ENCODE data around the gene DNMBP.
"Not testable (repeated sequence)": the region's sequence is repeated elsewhere in the genome, so short reads cannot be mapped to it uniquely, and the experiment has no call there.

DNMBP gene

DNA sequence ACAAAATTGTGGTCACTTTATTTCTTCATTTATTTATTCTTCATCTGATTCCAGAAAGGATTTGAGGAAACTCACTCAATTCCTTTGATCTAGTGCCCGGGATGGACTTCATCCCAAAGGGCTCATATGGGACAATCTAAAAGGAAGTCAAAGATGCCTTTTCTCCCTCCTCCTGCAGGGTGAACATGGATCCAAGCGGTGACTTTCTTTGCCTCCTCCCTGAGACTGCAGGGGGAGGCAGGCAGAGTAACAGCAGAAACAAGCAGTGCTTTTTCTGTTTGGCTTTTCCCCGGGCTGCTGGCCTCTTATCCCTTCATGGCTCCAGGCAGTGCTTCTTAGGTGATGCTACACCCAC lies 10.0 kb upstream of the DNMBP start:
- peak; percentile 48 to 68 for DNase-seq

DNA sequence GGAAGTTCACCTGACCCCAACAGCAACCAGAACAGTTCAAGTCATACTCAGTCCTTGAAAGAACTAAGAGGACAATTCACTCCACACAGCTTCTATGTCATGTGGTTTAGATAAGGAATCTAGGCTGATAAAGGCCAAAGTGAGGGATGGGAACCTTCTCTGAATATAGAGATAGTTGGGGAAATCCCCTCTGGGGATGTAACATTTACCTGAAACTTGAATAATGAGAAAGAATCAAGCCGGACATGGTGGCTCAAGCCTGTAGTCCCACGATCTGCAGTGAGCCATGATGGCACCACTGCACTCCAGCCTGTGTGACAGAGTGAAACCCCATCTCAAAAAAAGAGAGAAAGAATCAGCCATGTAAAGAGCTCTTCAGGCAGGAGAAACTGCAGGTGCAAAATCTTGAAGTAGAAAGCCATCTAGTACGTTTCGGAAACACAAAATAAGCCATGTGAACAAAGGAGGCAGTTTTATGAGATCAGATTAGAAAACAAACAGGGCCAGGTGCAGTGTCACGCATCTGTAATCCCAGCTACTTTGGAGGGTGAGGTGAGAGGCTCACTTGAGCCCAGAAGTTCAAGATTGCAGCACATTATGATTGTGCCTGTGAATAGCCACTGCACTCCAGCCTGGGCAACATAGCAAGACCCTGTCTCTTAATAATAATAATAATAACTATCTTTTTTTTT lies 4.5 kb upstream of the DNMBP start:
- peak in 1 of 2 experiments; percentile 11 for DNase-seq

DNA sequence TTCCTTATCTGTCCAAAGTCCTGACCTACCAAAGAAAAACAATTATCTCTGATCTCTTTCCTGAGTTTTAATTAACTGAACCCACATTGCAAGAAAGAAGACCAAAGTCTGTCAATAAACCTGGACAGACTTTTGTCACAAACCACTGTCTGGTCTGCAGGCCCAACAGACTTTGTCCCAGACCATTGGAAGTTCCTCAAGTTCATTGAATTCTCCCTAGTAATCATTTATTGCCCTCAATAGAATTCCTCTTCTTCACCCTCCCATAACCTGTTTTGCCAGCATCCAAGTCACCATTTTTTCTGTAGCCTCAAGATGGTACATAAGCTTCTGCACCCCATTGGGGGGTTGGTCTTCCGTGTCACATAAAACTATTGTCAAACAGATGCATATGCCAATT lies 3.9 kb upstream of the DNMBP start:
- DNase-seq: no peak

DNA sequence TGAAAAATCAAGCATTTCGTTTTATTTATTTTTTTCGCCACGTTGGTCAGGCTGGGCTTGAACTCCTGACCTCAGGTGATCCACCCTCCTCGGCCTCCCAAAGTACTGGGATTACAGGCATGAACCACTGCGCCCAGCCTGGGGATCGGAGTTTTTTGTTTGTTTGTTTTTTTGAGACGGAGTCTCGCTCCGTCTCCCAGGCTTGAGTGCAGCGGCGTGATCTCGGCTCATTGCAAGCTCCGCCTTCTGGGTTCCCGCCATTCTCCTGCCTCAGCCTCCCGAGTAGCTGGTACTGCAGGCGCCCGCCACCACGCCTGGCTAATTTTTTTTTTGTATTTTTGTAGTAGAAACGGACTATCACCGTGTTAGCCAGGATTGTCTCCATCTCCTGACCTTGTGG lies 2.2 kb upstream of the DNMBP start:
- DNase-seq: not testable (repeated sequence)

DNA sequence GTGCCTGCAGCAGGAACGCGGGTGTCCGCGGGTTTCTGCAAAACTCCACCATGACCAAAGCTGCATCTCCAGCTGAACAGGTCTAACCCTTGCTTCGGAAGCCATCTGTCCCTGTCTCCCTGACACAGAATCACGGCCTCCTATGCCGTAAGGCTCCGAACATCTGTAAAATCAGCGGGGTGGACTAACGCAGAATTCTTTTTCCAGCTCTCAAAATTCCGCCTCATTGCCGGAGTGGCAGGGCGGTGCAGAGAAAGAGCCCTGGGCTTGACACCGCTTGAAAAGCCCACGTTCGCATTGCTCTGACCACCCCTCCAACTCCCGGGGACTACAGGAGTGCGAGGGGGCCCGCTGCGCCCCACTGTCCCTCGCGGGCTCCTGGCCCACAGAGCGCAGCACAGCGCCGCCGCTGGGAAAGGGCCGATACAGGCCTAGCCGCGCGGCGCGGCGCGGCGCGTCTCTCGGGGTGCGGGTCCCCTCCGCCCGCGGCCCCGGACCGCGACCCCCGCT lies 409 bp downstream of the DNMBP start:
- DNase-seq: peak in 1 of 2 experiments; percentile 71

DNA sequence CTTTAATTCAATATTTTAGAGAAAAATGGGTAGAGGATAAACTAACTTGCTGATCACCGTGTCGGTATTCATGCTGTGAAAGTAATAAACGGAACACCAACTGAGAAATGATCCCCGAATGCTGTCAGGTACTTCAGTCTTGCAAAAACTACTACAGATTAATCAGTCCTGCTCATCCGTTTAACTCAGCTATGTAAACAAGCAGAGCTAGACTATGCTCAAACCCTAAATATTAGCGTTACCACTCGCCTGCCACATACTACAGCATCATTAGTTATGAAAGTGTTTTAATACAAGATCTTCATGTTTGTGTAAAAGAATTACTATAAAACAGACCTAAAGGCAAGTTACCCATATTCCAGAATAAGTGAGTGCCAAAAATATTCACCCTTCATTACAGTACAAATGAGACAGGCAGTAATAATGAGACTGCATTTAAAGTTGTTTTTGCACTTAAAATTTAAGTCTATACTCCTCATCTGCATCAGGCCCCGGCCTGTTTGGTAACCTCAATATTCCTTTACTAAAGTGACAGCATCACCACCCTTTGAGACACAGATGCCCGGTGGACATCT lies 952 bp downstream of the DNMBP start:
- DNase-seq: peak in 1 of 2 experiments; percentile 10

DNA sequence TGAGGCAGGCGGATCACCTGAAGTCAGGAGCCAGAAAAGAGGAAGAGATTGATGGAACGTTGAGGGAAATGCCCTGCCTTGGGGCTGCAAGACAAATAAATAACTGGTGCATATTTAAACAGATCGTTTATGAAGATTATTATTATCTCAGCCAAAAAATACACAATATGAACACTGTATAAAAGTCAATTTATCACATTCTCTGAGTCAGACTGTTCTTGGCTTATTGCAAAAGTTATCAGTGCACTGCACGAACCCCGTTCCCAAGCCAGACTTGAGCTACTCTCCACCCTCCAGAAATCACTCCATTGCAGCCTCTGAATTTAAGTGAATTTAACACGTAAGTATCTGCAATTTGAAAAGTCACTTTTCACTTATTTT lies 1.6 kb downstream of the DNMBP start:
- DNase-seq: no peak

DNA sequence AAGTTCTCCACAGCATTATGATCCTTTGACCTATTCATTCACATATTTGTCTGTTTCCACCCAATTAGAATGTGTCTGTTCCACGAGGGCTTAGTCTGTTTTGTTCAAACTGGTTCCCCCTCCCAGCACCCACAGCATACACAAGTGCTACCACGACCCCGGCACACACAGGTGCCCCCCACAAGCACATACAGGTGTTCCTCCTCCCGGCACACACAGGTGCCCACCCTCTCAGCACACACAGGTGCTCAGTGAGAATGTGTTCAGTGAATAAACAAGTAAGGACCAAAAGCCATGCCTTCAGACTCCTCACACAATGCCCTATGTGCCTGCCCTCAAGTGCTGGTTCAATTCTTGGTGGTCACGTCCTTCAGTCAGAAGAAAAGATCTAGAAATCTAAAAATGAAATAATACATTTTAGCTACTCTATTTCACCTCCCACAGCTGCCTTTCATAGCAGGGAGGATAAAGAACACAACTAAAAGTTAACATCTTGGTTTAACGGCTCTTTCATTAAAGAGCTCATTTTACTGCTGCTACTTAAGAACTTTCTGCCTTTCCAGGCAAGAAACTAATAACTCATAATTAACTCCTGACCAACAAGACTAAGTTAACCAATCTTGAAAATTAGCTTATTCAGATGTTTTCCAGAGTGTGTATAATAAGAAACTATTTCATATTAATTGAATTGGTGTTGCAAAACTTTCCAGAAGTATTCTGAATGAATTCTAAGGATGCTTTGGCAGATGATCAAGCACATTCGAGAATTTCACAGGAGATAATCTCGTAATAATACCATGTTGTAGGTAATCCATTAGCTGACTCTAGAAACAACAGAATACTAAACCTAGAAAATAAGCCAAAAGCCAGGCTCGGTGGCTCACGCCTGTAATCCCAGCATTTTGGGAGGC lies 2.3 kb downstream of the DNMBP start:
- no peak for DNase-seq

DNA sequence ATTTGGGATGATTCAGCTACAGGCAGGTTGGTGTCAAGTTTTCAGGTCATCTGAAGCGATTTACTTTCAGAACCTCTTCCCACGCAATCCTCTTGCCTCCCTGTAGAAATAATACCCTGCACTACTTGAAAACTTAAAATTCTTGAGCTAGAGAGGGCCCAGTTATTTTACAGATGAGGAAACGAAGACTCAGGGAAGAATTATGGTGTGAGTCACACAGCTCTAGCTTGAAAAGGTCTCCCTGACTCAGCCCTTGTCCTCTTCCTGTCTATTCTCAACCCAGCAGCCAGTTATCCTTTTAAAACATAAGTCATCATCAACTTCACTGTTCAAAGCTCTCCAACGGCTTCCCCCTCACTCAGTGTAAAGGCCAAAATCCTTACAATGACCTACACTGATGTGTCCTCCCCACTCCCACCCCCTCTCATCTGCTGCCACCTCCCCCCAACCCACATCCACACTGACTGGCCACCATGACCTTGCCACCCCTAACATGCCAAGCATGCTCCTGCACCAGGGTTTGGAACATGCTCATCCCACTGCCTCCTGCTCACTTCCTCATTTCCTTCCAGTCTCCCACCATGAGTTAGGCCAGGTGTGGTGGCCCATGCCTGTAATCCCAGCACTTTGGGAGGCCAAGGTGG lies 3.4 kb downstream of the DNMBP start:
- no peak for DNase-seq

DNA sequence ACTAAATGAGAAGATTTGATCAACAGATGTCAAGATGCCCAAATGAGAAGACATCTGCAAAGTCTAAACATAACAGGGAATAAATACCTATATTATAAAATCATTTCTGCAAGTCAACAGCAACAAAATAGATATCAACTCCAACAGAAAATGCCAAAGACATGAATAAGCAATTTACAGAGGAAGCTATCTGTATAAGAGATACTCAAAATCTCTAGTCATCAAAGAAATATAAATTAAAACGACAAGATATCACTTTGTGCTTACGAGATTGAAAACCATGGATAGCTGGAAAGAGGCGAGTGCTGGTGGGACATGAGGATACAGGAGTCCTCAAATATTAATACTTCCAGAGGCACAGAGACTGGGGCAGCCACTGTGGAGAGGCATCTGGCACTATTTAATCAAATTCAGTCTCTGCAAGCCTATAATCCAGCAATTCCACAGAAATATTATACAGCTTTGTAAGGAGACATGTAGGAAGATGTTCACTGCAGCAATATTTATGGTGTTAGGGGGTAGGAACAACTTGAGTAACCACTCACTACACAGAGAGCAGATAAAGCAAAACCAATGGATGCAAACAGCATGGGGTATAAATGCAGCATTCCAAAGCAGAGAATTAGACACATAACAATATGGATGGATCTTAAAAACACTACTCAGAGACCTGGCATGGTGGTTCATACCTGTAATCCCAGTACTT lies 4.8 kb downstream of the DNMBP start:
- no peak for DNase-seq

DNA sequence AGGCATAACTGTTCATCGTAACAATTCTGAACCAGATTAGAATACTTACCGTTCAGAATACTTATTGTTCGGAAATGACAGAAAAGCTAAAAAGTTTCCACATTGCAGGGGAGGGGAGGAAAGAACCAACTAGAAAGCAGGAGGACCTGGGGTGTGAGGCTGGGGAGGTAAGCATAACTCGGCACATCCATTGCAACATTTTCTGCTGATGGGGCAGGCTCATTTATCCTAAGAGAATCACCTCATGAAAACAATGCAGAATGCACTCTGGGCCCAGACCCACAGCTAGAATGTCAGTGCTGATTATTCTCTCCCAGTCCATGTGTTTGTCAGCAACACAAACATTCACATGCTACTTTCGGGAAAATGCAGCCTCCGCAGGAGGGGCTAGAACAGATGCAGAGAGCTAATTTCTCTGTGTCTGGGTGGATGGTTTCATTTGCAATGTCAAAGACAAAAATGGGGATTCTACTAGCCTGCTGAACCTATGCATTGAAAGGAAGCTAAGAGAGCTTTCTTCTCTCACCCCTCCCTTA lies 9.6 kb downstream of the DNMBP start:
- DNase-seq: no peak

DNA sequence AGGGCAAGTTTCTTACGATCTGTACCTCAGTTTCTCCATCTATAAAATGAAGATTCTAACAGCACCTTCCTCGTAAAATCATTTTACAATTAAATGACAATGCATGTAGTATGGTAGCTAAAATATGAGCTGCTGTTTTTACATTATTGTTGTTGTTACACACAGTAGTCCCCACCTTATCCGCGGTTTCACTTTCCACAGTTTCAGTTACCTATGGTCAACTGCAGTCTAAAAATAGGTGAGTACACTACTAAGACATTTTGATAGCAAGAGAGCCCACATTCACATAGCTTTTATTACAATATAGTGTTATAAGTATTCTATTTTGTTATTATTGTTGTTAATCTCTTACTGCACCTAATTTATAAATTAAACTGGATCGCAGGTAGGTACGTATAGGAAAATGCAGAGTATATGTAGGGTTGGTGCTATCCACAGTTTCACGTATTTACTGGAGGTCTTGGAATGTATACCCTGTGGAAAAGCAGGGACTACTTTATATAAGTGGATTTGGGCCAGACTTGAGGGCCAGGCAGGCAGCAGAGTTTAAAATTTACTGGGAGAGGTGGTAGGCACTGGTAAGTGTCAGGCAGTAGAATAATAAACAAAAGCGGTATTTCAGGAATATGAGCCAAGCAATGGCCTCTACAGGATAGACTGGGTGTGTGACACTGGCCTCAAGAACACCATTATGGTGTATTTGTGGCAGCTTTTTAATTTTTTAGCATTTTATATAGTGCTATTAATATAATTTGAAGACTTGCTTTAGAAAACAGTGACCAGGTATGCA lies 10.2 kb downstream of the DNMBP start:
- no peak for DNase-seq

DNA sequence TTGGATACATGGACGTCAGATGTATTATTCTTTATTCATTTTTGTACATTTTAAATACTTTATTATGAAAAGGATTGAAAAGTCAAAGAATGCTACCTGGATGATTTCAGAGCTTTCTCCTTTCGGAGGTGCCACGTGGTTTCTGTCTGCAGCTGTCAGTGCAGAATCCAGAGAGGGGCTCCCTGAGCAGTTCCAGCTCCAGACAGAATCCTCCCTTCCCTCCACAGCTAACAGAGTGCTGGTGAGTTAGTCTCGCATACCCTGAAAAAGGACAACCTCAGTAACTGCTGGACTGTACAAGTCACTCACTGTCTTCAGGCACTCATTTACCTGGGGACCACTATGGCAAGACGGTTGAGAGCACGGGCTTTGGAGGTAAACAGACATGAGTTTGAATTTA lies 10.9 kb downstream of the DNMBP start:
- DNase-seq: no peak

DNA sequence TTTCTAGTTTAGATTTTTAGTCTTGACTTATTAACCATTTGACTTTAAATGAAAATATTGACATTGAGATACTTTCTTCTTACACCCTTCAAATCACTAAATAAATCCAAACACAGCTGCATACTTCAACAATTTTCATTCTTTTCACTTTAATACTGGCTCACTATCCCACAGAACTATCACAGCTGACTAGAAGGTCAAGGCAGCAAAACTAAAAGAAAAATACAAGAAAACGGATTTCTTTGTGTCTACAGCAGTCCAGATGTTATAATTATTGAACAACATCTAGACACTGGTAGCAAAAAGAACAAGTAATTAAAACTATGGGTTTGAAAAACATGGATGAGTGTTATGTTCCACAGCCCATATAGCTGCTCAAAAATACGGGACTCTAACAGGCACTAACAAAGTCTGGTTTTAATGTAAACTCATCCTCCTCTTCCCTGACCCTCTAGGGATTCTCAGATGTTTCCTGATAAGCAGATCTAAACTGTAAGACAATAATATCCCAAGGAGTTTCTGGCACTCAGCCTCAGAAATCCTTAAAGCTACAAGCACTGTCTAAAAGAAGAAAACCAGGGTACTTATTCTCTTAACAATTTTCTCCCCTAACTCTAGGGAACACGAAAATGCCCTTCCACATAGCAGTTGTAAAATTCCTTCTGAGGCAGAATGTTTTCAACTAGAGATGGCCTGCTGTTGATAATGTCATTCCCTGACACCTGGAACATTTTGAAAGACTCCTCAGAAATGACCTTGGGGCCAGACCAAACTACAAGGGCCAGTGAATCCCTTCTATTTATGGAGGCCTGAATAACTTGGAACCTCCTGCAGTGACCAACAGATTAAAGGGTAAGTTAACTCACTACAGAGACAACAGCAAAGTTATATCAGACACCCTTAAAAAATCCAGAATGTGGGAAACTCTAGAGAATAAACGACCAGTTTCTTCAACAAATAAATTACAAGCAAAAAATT lies 12.8 kb downstream of the DNMBP start:
- DNase-seq: no peak

DNA sequence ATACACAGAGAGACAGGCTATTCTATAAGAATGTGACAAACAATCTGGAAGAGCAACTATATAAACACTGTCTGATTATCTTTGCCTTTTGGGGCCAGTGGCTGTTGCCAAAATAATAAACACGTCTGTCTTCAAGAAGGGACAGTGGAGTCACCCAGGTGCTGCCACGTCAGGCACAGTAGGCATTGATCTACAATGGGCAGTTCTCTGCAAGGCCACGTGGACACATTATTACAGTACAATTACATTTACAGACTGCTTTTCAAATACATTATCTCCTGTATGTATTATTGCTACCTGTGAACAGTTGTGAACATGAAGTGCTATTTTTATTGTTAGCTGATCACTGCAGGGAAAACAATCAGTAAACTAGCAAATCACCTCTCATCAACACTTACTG lies 14.0 kb downstream of the DNMBP start:
- no peak for DNase-seq

DNA sequence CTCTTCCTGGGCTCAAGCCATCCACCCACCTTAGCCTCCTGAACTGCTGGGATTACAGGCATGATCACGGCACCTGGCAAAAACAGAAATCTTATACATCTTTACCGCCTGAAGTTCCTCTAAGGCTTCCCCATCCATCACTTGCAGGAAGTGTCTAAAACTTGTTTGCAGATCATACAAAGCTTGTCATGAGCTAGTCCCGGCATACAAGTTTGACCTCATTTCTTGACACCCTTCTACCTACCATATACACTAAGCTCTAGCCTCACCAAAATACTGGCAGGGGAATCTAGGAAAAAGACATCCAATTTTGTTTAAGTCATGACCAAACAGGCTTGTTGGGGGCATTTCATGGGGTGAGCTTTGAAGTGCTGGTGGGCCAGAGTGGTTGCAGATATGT lies 14.5 kb downstream of the DNMBP start:
- DNase-seq: no peak

DNA sequence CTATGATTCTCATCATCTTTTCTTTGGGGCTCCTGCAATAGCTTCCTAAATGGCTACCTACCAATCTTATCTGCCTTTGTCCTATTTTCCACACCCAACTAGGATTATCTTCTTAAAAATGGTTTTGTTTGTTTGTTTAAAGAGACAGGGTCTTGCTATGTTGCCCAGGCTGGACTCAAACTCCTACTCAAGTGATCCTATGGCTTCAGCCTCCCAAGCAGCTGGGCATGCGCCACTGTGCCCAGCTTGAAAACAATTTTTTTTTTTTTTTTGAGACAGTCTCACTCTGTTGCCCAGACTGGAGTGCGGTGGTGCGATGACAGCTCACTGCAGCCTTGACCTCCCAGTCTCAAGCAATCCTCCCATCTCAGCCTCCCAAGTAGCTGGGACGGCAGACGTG lies 14.9 kb downstream of the DNMBP start:
- no peak for DNase-seq

DNA sequence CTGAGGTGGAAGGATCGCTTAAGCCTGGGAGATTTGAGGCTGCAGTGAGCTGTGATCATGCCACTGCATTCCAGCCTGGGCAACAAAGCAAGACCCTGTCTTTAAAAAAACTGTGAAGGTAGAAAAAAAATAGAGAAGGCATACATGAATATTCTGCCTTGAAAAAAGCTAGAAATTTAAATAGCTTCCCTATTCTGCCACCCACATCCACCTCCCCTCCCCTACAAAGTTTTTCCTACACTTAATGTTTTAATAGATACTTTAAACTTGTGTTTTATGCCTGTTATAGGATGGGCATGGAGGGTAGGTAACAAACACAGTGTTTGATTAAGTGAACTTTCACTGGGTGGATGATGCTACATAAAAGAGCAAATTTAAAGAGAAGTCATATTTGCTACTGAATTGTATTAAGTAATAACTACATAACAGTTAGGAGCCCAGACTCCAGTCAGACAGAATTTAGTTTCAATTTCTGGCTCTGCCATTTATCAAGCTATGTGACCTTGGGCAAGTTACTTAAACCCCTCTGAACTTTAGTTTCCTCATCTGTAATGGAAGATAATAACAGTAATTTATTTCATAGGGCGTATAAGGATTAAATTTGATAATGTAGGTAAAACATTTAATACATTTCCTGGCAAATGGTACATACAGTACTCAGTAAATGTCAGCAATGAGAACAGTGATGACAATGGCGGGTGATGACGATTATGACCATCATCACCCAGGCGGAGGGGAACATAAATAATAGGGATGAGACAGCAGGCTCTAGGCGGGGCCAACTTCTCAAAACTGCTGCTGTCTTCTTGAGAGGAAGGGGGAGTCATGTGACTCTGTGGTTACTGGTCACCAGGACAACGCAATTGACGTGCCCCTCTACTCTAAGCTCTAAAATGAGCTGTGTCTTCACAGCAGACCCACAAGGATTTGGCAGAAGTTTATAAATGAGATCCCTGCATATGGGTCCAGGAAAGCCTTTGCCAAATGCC lies 15.8 kb downstream of the DNMBP start:
- no peak for DNase-seq

DNA sequence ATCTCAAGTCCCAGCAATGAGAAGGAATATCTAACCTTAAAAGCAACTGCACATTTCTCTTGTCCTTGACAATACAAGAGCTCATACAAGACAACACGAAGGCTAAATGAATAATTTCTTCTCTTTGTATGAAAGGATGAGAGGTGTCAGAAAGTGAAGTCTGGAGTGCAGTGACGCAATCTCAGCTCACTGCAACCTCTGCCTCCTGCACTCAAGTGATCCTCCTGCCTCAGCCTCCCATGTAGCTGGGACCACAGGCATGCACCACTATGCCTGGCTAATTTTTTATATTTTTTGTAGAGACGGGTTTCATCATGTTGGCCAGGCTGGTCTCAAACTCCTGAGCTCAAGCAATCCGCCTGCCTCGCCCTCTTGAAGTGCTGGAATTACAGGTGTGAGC lies 24.1 kb downstream of the DNMBP start:
- DNase-seq: not testable (repeated sequence)
